H1 (cell line): ENCODE results near the gene CCBE1. TPM values are rescaled to one million over a fixed set of nuclear protein-coding genes. Genes with fewer than 3 reads are reported as not detected.

ENCODE experiments used
- CTCF ChIA-PET: fragments of 300-600 bp; sonication (Branson Sonifier 250); formaldehyde crosslinking; loops from one replicate; lab custom pipeline; 2021; ENCODE audit not compliant: partially characterized antibody; lab: Charles Lee
- POLR2A ChIA-PET: fragments of 300-600 bp; sonication (Branson Sonifier 250); formaldehyde crosslinking; loops from one replicate; lab custom pipeline; 2021; ENCODE audit warnings: inconsistent platforms; ENCODE audit not compliant: partially characterized antibody; lab: Charles Lee
- DNase-seq, 2 experiments: peaks; one replicate each; pipeline versions ENCODE4 v3.0.0 to v3.0.0-alpha.2; 2010 to 2022; ENCODE audit warnings: low spot score in 2 of 2, low read depth in 1 of 2, mixed read lengths in 1 of 2
- FAIRE-seq: peaks from 2 replicates; lab custom pipeline; 2011; peaks lifted over from hg19 to GRCh38; lab: Jason Lieb, UNC
- H2AFZ ChIP-seq: 2 replicates; pipeline ENCODE4 v1.8.1; 2012; ENCODE audit warnings: low read length, inconsistent platforms
- H2AK5ac ChIP-seq: 2 replicates; pipeline ENCODE4 v1.6.1; 2013; ENCODE audit warnings: low read depth, low read length
- H2BK120ac ChIP-seq: replicated peaks from 2 replicates; pipeline ENCODE3; 2013; ENCODE audit warnings: low read depth, low read length, inconsistent platforms
- H2BK12ac ChIP-seq: 2 replicates; pipeline ENCODE4 v1.6.1; 2013; ENCODE audit warnings: low read depth, low read length
- H2BK15ac ChIP-seq: 2 replicates; pipeline ENCODE4 v1.6.1; 2013; ENCODE audit warnings: low read length
- H2BK20ac ChIP-seq: 2 replicates; pipeline ENCODE4 v1.6.1; 2013; ENCODE audit warnings: low read length
- H2BK5ac ChIP-seq: 2 replicates; pipeline ENCODE4 v1.6.1; 2013; ENCODE audit warnings: low read depth, low read length
- H3K14ac ChIP-seq: 2 replicates; pipeline ENCODE4 v1.6.1; 2013; ENCODE audit warnings: inconsistent platforms; ENCODE audit not compliant: insufficient read length
- H3K18ac ChIP-seq: 2 replicates; pipeline ENCODE4 v1.6.1; 2013; ENCODE audit warnings: low read length; ENCODE audit errors: extremely low read depth
- H3K23ac ChIP-seq: 2 replicates; pipeline ENCODE4 v1.6.1; 2013; ENCODE audit warnings: inconsistent platforms; ENCODE audit not compliant: insufficient read length
- H3K23me2 ChIP-seq: 2 replicates; pipeline ENCODE4 v1.6.1; 2013; ENCODE audit warnings: low read depth, low read length
- H3K27ac ChIP-seq: 2 replicates; pipeline ENCODE4 v1.6.1; 2011; ENCODE audit warnings: low read depth, low read length, inconsistent platforms
- H3K27me3 ChIP-seq, 4 experiments: replicated peaks in 1 of 4; 1 replicate in 1 of 4; 2 replicates in 3 of 4; pipeline versions ENCODE4 v1.6.1 to v1.8.1; 2011 to 2013; ENCODE audit warnings: low read length in 3 of 4, mild to moderate bottlenecking in 3 of 4, inconsistent platforms in 2 of 4, mixed read lengths in 2 of 4, moderate library complexity in 1 of 4; ENCODE audit not compliant: control insufficient read depth in 3 of 4, insufficient read depth in 3 of 4; ENCODE audit errors: extremely low read depth in 1 of 4
- H3K36me3 ChIP-seq, 4 experiments: 2 replicates each; pipeline versions ENCODE4 v1.6.1 to v1.8.1; 2011 to 2013; ENCODE audit warnings: mild to moderate bottlenecking in 4 of 4, low read length in 3 of 4, moderate library complexity in 2 of 4, control low read depth in 1 of 4, inconsistent platforms in 1 of 4; ENCODE audit not compliant: insufficient read depth in 4 of 4, control insufficient read depth in 2 of 4
- H3K4ac ChIP-seq: replicated peaks from 2 replicates; pipeline ENCODE3; 2013; ENCODE audit warnings: low read length, low read depth, mixed read lengths, inconsistent platforms; ENCODE audit not compliant: insufficient read length
- H3K4me1 ChIP-seq, 4 experiments: replicated peaks in 1 of 4; 1 replicate in 1 of 4; 2 replicates in 3 of 4; pipeline versions ENCODE4 v1.6.1 to v1.8.1; 2011 to 2013; ENCODE audit warnings: low read length in 3 of 4, inconsistent platforms in 2 of 4, mixed read lengths in 1 of 4; ENCODE audit not compliant: insufficient read depth in 4 of 4, control insufficient read depth in 3 of 4
- H3K4me2 ChIP-seq, 2 experiments: 2 replicates each; pipeline versions ENCODE4 v1.6.1 to v1.8.1; 2011 to 2013; ENCODE audit warnings: low read depth in 2 of 2, low read length in 2 of 2, control low read depth in 1 of 2, inconsistent platforms in 1 of 2, mild to moderate bottlenecking in 1 of 2; ENCODE audit not compliant: insufficient read depth in 1 of 2
- H3K4me3 ChIP-seq, 4 experiments: fragments of 200-600, 300-600 bp in 1 of 4; sonication (generic), shearing (Covaris generic), sonication (Bioruptor Twin) in 1 of 4; 2 replicates each; pipeline versions ENCODE4 v1.5.1 to v1.8.1; 2011 to 2016; ENCODE audit warnings: low read length in 4 of 4, low read depth in 3 of 4, control low read depth in 2 of 4, inconsistent platforms in 2 of 4, mild to moderate bottlenecking in 2 of 4, mixed read lengths in 1 of 4, moderate library complexity in 1 of 4; ENCODE audit not compliant: insufficient read depth in 2 of 4; ENCODE audit errors: extremely low read depth in 1 of 4
- H3K56ac ChIP-seq: replicated peaks from 2 replicates; pipeline ENCODE3; 2013; ENCODE audit warnings: low read depth, mild to moderate bottlenecking, mixed read lengths, low read length, inconsistent platforms; ENCODE audit not compliant: insufficient read length
- H3K79me1 ChIP-seq: 2 replicates; pipeline ENCODE4 v1.6.1; 2013; ENCODE audit warnings: low read depth, low read length, control low read depth
- H3K79me2 ChIP-seq, 2 experiments: 2 replicates each; pipeline versions ENCODE4 v1.6.1 to v1.8.1; 2012 to 2013; ENCODE audit warnings: low read length in 2 of 2, mild to moderate bottlenecking in 2 of 2, inconsistent platforms in 1 of 2; ENCODE audit not compliant: insufficient read depth in 2 of 2, control insufficient read depth in 1 of 2
- H3K9ac ChIP-seq, 4 experiments: replicated peaks in 1 of 4; 1 replicate in 1 of 4; 2 replicates in 3 of 4; pipeline versions ENCODE4 v1.6.1 to v1.8.1; 2011 to 2013; ENCODE audit warnings: low read depth in 3 of 4, low read length in 3 of 4, control low read depth in 2 of 4, mild to moderate bottlenecking in 2 of 4, moderate library complexity in 2 of 4, inconsistent platforms in 1 of 4; ENCODE audit errors: extremely low read depth in 1 of 4
- H3K9me3 ChIP-seq, 2 experiments: 2 replicates each; pipeline versions ENCODE4 v1.6.1 to v1.8.1; 2012 to 2013; ENCODE audit warnings: mild to moderate bottlenecking in 2 of 2, moderate library complexity in 2 of 2, control low read depth in 1 of 2, inconsistent platforms in 1 of 2, low read depth in 1 of 2, low read length in 1 of 2, mixed read lengths in 1 of 2; ENCODE audit not compliant: insufficient read depth in 2 of 2
- H4K20me1 ChIP-seq, 2 experiments: replicated peaks in 1 of 2; 2 replicates each; pipeline versions ENCODE3 to v1.8.1; 2011 to 2013; ENCODE audit warnings: inconsistent platforms in 2 of 2, low read length in 2 of 2, mild to moderate bottlenecking in 1 of 2; ENCODE audit not compliant: insufficient read depth in 2 of 2, control insufficient read depth in 1 of 2
- H4K5ac ChIP-seq: 2 replicates; pipeline ENCODE4 v1.6.1; 2013; ENCODE audit warnings: low read length, low read depth, mixed read lengths, inconsistent platforms; ENCODE audit not compliant: insufficient read length
- H4K8ac ChIP-seq: 2 replicates; pipeline ENCODE4 v1.8.0; 2013; ENCODE audit warnings: mild to moderate bottlenecking, moderate library complexity, low read length, inconsistent platforms; ENCODE audit not compliant: insufficient read depth; ENCODE audit errors: extremely low read depth
- H4K91ac ChIP-seq: replicated peaks from 2 replicates; pipeline ENCODE3; 2013; ENCODE audit warnings: low read length, mixed read lengths, inconsistent platforms; ENCODE audit not compliant: insufficient read length
- ASH2L ChIP-seq: fragments of 200-600, 300-600 bp; sonication (generic); IDR thresholded peaks from one replicate; pipeline ENCODE4 v1.7.1; 2017; ENCODE audit warnings: low read length
- BACH1 ChIP-seq: IDR thresholded peaks from 2 replicates; pipeline ENCODE4 v1.6.1; 2012; ENCODE audit warnings: low read length, improper control_type of control experiment
- CBX8 ChIP-seq: fragments of 300-800, 300-1000 bp; sonication (generic); IDR thresholded peaks from 2 replicates; pipeline ENCODE4 v1.7.1; 2016; ENCODE audit warnings: low read depth, low read length, borderline replicate concordance
- CTBP2 ChIP-seq: IDR thresholded peaks from 2 replicates; pipeline ENCODE4 v1.7.0; 2011; ENCODE audit warnings: borderline replicate concordance, mild to moderate bottlenecking, moderate library complexity, mixed read lengths, low read length; ENCODE audit not compliant: insufficient read depth, insufficient read length
- MAFK ChIP-seq: IDR thresholded peaks from 2 replicates; pipeline ENCODE4 v1.6.1; 2012; ENCODE audit warnings: low read depth, mild to moderate bottlenecking, improper control_type of control experiment, low read length
- NANOG ChIP-seq: IDR thresholded peaks from 2 replicates; pipeline ENCODE4 v1.6.1; 2011; ENCODE audit warnings: low read length, low read depth, mild to moderate bottlenecking, inconsistent platforms; ENCODE audit not compliant: insufficient read depth, poor library complexity, severe bottlenecking
- PHF8 ChIP-seq: fragments of 200-600 bp; sonication (generic); conservative IDR thresholded peaks from 2 replicates; pipeline ENCODE4 v1.7.1; 2012; ENCODE audit warnings: low read depth, mild to moderate bottlenecking, inconsistent platforms, low read length, moderate library complexity
- POLR2A ChIP-seq, 2 experiments: IDR thresholded peaks; 1 replicate in 1 of 2; 2 replicates in 1 of 2; pipeline ENCODE4 v1.6.1; 2011; ENCODE audit warnings: low read depth in 2 of 2, low read length in 2 of 2, mild to moderate bottlenecking in 2 of 2; ENCODE audit errors: control extremely low read depth in 1 of 2
- RNF2 ChIP-seq: fragments of 200-900, 300-1000 bp; sonication (generic); IDR thresholded peaks from 2 replicates; pipeline ENCODE4 v1.7.1; 2016; ENCODE audit warnings: borderline replicate concordance, low read depth, mild to moderate bottlenecking, antibody characterized with exemption, low read length; ENCODE audit not compliant: poor library complexity, severe bottlenecking; ENCODE audit errors: missing control alignments
- SAP30 ChIP-seq: fragments of 300-600 bp; sonication (generic); IDR thresholded peaks from 2 replicates; pipeline ENCODE4 v1.7.1; 2012; ENCODE audit warnings: low read length, moderate library complexity, mild to moderate bottlenecking, inconsistent platforms; ENCODE audit not compliant: insufficient read depth, insufficient replicate concordance
- SP2 ChIP-seq: IDR thresholded peaks from 2 replicates; pipeline ENCODE4 v1.6.1; 2012; ENCODE audit warnings: mild to moderate bottlenecking, low read length, inconsistent platforms
- TAF7 ChIP-seq: optimal IDR thresholded peaks from 2 replicates; pipeline ENCODE3; 2011; ENCODE audit warnings: low read depth, mild to moderate bottlenecking, inconsistent platforms, low read length, moderate library complexity, borderline replicate concordance
- TBP ChIP-seq: IDR thresholded peaks from 2 replicates; pipeline ENCODE4 v1.6.1; 2011; ENCODE audit warnings: low read depth, low read length, improper control_type of control experiment
- TCF12 ChIP-seq: IDR thresholded peaks from 2 replicates; pipeline ENCODE4 v1.6.1; 2011; ENCODE audit warnings: low read depth, mild to moderate bottlenecking, low read length
- polyA plus RNA-seq, 7 experiments: library from polyadenylated mRNA; depleted of rRNA in 3 of 7; stranded (reverse) in 5 of 7; unstranded in 2 of 7; fragments of >200 nt in 5 of 7; fragments of 200-250 nt in 2 of 7; gene quantifications; 1 replicate in 5 of 7; 2 replicates in 1 of 7; 4 replicates in 1 of 7; pipeline versions ENCODE4 v1.2.1 to v1.2.3, GENCODE V29; 2011 to 2013; ENCODE audit warnings: missing spikeins in 2 of 7, mixed read lengths in 2 of 7
- total RNA-seq: library from RNA; stranded (reverse); fragmentation: NEBNext Ultra II Directional; extraction: Animal tissue kit (Norgen Biotek cat#: 25700); gene quantifications from 2 replicates; pipeline ENCODE4 v1.2.1, GENCODE V29; 2021

CCBE1 gene
- total and polyA plus RNA-seq, 2 of the 8 experiments (the other 6 are each of a cell fraction or from before 2014, with no cell fraction given) = 2.1 to 2.6 TPM

- H4K20me1 ChIP-seq = no peaks in the 10 kb centered on the region
- no peak for TF ChIP-seq PHF8
- no peak for TF ChIP-seq TBP
- TF ChIP-seq BACH1 = no peak
- TF ChIP-seq ASH2L = no peak
- no peak for TF ChIP-seq SP2
- TF ChIP-seq RNF2 = no peak
- no peak for TF ChIP-seq NANOG
- no peak for TF ChIP-seq CBX8
- no peak for TF ChIP-seq SAP30
- TF ChIP-seq TCF12 = no peak
- no peak for TF ChIP-seq POLR2A (IDR thresholded peaks at IDR 0.05; ENCODE audit: control extremely low read depth in 1 of 2, low read depth in 2 of 2, low read length in 2 of 2)
- TF ChIP-seq CTBP2 = no peak
- TF ChIP-seq TAF7 = no peak
- TF ChIP-seq MAFK = no peak
- peaks cover 0 to 7% (median 0%) of the 10 kb centered on the region in 4 experiments; a peak in 1 of 7 replicates for H3K4me1 ChIP-seq
- H3K79me2 ChIP-seq = no peaks in the 10 kb centered on the region
- no peak overlapping the region for H4K8ac ChIP-seq
- H4K5ac ChIP-seq = no peak overlapping the region
- FAIRE-seq (no peak), DNase-seq (no peak)
- no peak overlapping the region for H3K4me3 ChIP-seq
- no peaks in the 10 kb centered on the region for H3K36me3 ChIP-seq
- H3K18ac ChIP-seq = no peak overlapping the region
- H2AK5ac ChIP-seq = no peak overlapping the region
- no peak overlapping the region for H3K27ac ChIP-seq
- no peaks in the 10 kb centered on the region for H3K23me2 ChIP-seq
- H2BK5ac ChIP-seq = no peak overlapping the region
- H3K79me1 ChIP-seq = no peaks in the 10 kb centered on the region
- no peak overlapping the region for H3K56ac ChIP-seq
- no peak overlapping the region for H3K9ac ChIP-seq
- no peak overlapping the region for H3K14ac ChIP-seq
- H2AFZ ChIP-seq = no peak overlapping the region
- ChIA-PET POLR2A (no interaction called here), CTCF (interaction anchor here (1.0 kb wide), 1 partner anchor 9 kb away, joined by 3 read pairs; no protein-coding TSS in a partner anchor)
- no peak overlapping the region for H2BK20ac ChIP-seq
- peaks cover 3 to 9% of the 10 kb centered on the region in 2 experiments; a peak in 3 of 4 replicates for H3K9me3 ChIP-seq
- no peaks in the 10 kb centered on the region for H3K27me3 ChIP-seq
- H3K4me2 ChIP-seq = no peak overlapping the region
- no peak overlapping the region for H3K4ac ChIP-seq
- 0 out of 2 replicates have a peak overlapping the region, but pooled peaks have one; percentile 21 for H2BK12ac ChIP-seq
- no peak overlapping the region for H2BK15ac ChIP-seq
- no peak overlapping the region for H4K91ac ChIP-seq
- H2BK120ac ChIP-seq = no peak overlapping the region
- H3K23ac ChIP-seq = no peak overlapping the region
These were observed 196.5 kb downstream of the CCBE1 start for GRCh38 chr18:59500765-59501164.
